ENCODE measurements around the gene MT1A.
A peak's percentile ranks its signal among the peaks of the same experiment; 100 is the strongest.
"Not testable (repeated sequence)": the region's sequence is repeated elsewhere in the genome, so short reads cannot be mapped to it uniquely, and the experiment has no call there.

The MT1A gene

GRCh38 chr16:56610609-56611111 lies 27.8 kb upstream of the MT1A start:
- no peak for DNase-seq

GRCh38 chr16:56611281-56611833 lies 27.1 kb upstream of the MT1A start:
- DNase-seq, result no peak

GRCh38 chr16:56613706-56614105 lies 24.8 kb upstream of the MT1A start:
- no peak for DNase-seq

- DNase-seq, result no peak
These were observed 23.9 kb upstream of the MT1A start for GRCh38 chr16:56614549-56614991.

GRCh38 chr16:56615353-56615752 lies 23.1 kb upstream of the MT1A start:
- DNase-seq, result no peak

GRCh38 chr16:56616608-56617211 lies 21.8 kb upstream of the MT1A start:
- no peak for DNase-seq

GRCh38 chr16:56617212-56618085 lies 21.0 kb upstream of the MT1A start:
- DNase-seq, result peak; percentile 11

GRCh38 chr16:56618138-56618537 lies 20.3 kb upstream of the MT1A start:
- DNase-seq, result no peak

- DNase-seq, result no peak
These were observed 18.0 kb upstream of the MT1A start for GRCh38 chr16:56620339-56620897.

GRCh38 chr16:56621665-56622445 lies 16.6 kb upstream of the MT1A start:
- DNase-seq, result not testable (repeated sequence)

- DNase-seq, result not testable (repeated sequence)
These were observed 15.3 kb upstream of the MT1A start for GRCh38 chr16:56623184-56623583.

GRCh38 chr16:56623637-56624036 lies 14.8 kb upstream of the MT1A start:
- DNase-seq, result no peak

- peak; percentile 42 for DNase-seq
These were observed 13.1 kb upstream of the MT1A start, which contains the start of gene MT1E for GRCh38 chr16:56625140-56625942. TSS of gene MT1E (plus strand) at chr16:56625781. CDS start at chr16:56625852, 71 bp downstream.

GRCh38 chr16:56625943-56626654 lies 12.4 kb upstream of the MT1A start:
- no peak for DNase-seq

GRCh38 chr16:56626685-56627084 lies 11.8 kb upstream of the MT1A start:
- DNase-seq, result no peak

GRCh38 chr16:56628486-56629350 lies 9.7 kb upstream of the MT1A start:
- no peak for DNase-seq

- no peak for DNase-seq
These were observed 8.9 kb upstream of the MT1A start for GRCh38 chr16:56629531-56629930.

GRCh38 chr16:56630134-56630533 lies 8.3 kb upstream of the MT1A start:
- DNase-seq, result no peak

- no peak for DNase-seq
These were observed 7.3 kb upstream of the MT1A start for GRCh38 chr16:56631197-56631596.

- no peak for DNase-seq
These were observed 6.7 kb upstream of the MT1A start for GRCh38 chr16:56631832-56632155.

All from DMS153 (cell line).